Activated T-helper 17 cell treated with anti-CD3 and anti-CD28 coated beads, Interleukin-2, amount 50 U/mL, for 72 hours (primary cell): Measurements from ENCODE around the gene SRSF7. TPM values are rescaled to one million over a fixed set of nuclear protein-coding genes. Genes with fewer than 3 reads are reported as not detected.

Source experiments
- total RNA-seq, 2 donors: library from RNA; stranded (reverse); gene quantifications; one replicate each; pipeline ENCODE4 v1.2.3, GENCODE V29; 2022

SRSF7 gene
- total RNA-seq, 2 donors from 2014 or later: 199 to 366 TPM

Other genes with a start within 250 kb of the SRSF7 start
- 100 to 1,000 TPM in 1 of 2 donors, 10 to 100 TPM in 1; 84.9 to 122 TPM for gene HNRNPLL, start 148.4 kb downstream of the SRSF7 start, total RNA-seq
- 100 to 1,000 TPM in 1 of 2 donors, 10 to 100 TPM in 1; 85.2 to 123 TPM for gene GALM, start 85.2 kb downstream of the SRSF7 start, total RNA-seq
- 10 to 100 TPM; 18.6 to 28.4 TPM for gene GEMIN6, start 26.8 kb upstream of the SRSF7 start, total RNA-seq
- 10 to 100 TPM; 14.0 to 18.6 TPM for gene DHX57, start 124.6 kb upstream of the SRSF7 start, total RNA-seq
- 1 to 10 TPM; 4.5 to 8.2 TPM for gene MORN2, start 124.6 kb upstream of the SRSF7 start, total RNA-seq
- gene ARHGEF33, start 138.5 kb upstream of the SRSF7 start, total RNA-seq: under 1 TPM in 1 of 2 donors, not detected in 1; 0.58 TPM